Measurements from ENCODE around the gene DIS3L2. TPM values are rescaled to one million over a fixed set of nuclear protein-coding genes. Genes with fewer than 3 reads are reported as not detected.
A peak's percentile ranks its signal among the peaks of the same experiment; 100 is the strongest.

Gene DIS3L2
- total RNA-seq, 1 experiment from 2014 or later: 28.5 TPM

- POLR2A ChIA-PET: no interaction called here
- Mint-ChIP-seq H3K4me1 (peaks cover 19% of the 10 kb centered on the region), H3K9me3 (no peaks in the 10 kb centered on the region), H3K36me3 (no peaks in the 10 kb centered on the region), H3K27me3 (ENCODE audit: low read depth) (peaks cover 3% of the 10 kb centered on the region; the same call in 1 of the 2 replicates), H3K27ac (peak overlapping the region; percentile 59), H3K4me3 (no peak overlapping the region)
- CTCF ChIA-PET: interaction anchor here (0.8 to 6.1 kb wide), 11 partner anchors 8 to 523 kb away, joined by 3 to 48 read pairs (median 4); no protein-coding TSS in a partner anchor
- DNase-seq (ENCODE audit: low spot score) (peak; percentile 9), ATAC-seq (peak; percentile 20; the same call in 1 of the 2 replicates)
- TF ChIP-seq CBFB (CRISPR knock-in tag; IDR thresholded peaks at IDR 0.05; ENCODE audit: low read depth): no peak
- TF ChIP-seq MYBL2 (CRISPR knock-in tag; IDR thresholded peaks at IDR 0.05): no peak
- no peak for TF ChIP-seq MXD4 (CRISPR knock-in tag; IDR thresholded peaks at IDR 0.05; ENCODE audit: borderline replicate concordance)
- TF ChIP-seq FOXJ3 (CRISPR knock-in tag; IDR thresholded peaks at IDR 0.05; ENCODE audit: borderline replicate concordance): no peak
- no peak for TF ChIP-seq SMAD3 (CRISPR knock-in tag; IDR thresholded peaks at IDR 0.05; ENCODE audit: borderline replicate concordance)
- TF ChIP-seq ATF2 (CRISPR knock-in tag; IDR thresholded peaks at IDR 0.05; ENCODE audit: borderline replicate concordance, low read depth): no peak
- no peak for TF ChIP-seq SOX15 (CRISPR knock-in tag; IDR thresholded peaks at IDR 0.05)
- TF ChIP-seq JAZF1 (CRISPR knock-in tag; IDR thresholded peaks at IDR 0.05): no peak
Measured at GRCh38 chr2:232375164-232375563, 413.7 kb downstream of the DIS3L2 start.

GRCh38 chr2:232376260-232376659, 414.7 kb downstream of the DIS3L2 start:
- Mint-ChIP-seq H3K4me1 (peaks cover 19% of the 10 kb centered on the region), H3K9me3 (no peaks in the 10 kb centered on the region), H3K27ac (no peak overlapping the region), H3K36me3 (no peaks in the 10 kb centered on the region), H3K4me3 (no peak overlapping the region), H3K27me3 (ENCODE audit: low read depth) (peaks cover 3% of the 10 kb centered on the region; the same call in 1 of the 2 replicates)
- ChIA-PET POLR2A (no interaction called here), CTCF (interaction anchor here (0.6 to 6.1 kb wide), 6 partner anchors 9 to 525 kb away, joined by 3 to 48 read pairs (median 4); no protein-coding TSS in a partner anchor)
- DNase-seq (ENCODE audit: low spot score) (peak; percentile 1), ATAC-seq (no peak)
- no peak for TF ChIP-seq ZNF423 (CRISPR knock-in tag; IDR thresholded peaks at IDR 0.05)
- TF ChIP-seq PRRX2 (CRISPR knock-in tag; IDR thresholded peaks at IDR 0.05): no peak
- TF ChIP-seq FOXP1 (CRISPR knock-in tag; IDR thresholded peaks at IDR 0.05; ENCODE audit: borderline replicate concordance): no peak
- TF ChIP-seq NFATC4 (CRISPR knock-in tag; IDR thresholded peaks at IDR 0.05): no peak
- TF ChIP-seq FOXK1 (CRISPR knock-in tag; IDR thresholded peaks at IDR 0.05): no peak
- TF ChIP-seq ZNF532 (CRISPR knock-in tag; IDR thresholded peaks at IDR 0.05; ENCODE audit: borderline replicate concordance): no peak
- TF ChIP-seq JUN (CRISPR knock-in tag; IDR thresholded peaks at IDR 0.05): no peak
- TF ChIP-seq NFYB (CRISPR knock-in tag; conservative IDR thresholded peaks at IDR 0.05; ENCODE audit: low read depth): no peak

GRCh38 chr2:232376713-232377112, 415.2 kb downstream of the DIS3L2 start:
- POLR2A ChIA-PET: no interaction called here
- H3K4me3 Mint-ChIP-seq: no peak overlapping the region
- ATAC-seq (no peak), DNase-seq (ENCODE audit: low spot score) (peak; percentile 6)
- no peaks in the 10 kb centered on the region for H3K9me3 Mint-ChIP-seq
- peaks cover 3% of the 10 kb centered on the region; the same call in 1 of the 2 replicates for H3K27me3 Mint-ChIP-seq (ENCODE audit: low read depth)
- no peak overlapping the region for H3K27ac Mint-ChIP-seq
- TF ChIP-seq JAZF1 (CRISPR knock-in tag; IDR thresholded peaks at IDR 0.05) (no peak), RELA (CRISPR knock-in tag; IDR thresholded peaks at IDR 0.05; ENCODE audit: borderline replicate concordance) (no peak), ZNF425 (CRISPR knock-in tag; conservative IDR thresholded peaks at IDR 0.05) (no peak)
- H3K4me1 Mint-ChIP-seq: peaks cover 19% of the 10 kb centered on the region
- CTCF ChIA-PET: interaction anchor here (0.6 to 6.1 kb wide), 3 partner anchors 10 to 145 kb away, joined by 3 to 48 read pairs (median 3); no protein-coding TSS in a partner anchor
- H3K36me3 Mint-ChIP-seq: no peaks in the 10 kb centered on the region

Data from WTC11 (cell line).